HCT116 (cell line): Measurements from ENCODE around the gene MTOR. TPM values are rescaled to one million over a fixed set of nuclear protein-coding genes. Genes with fewer than 3 reads are reported as not detected.

ENCODE experiments used
- ATAC-seq: fragments of 200-7000 bp; cut with Tn5 transposase; 2 replicates; pipeline ENCODE4 v1.9.1; 2020; ENCODE audit warnings: mild to moderate bottlenecking, moderate library complexity
- BruUV-seq: library from RNA; stranded (reverse); fragments of 400-500 nt; replicated peaks from 2 replicates; lab custom pipeline; 2021; lab: Mats Ljungman, UMichigan
- CTCF ChIA-PET: fragments of 300-600 bp; sonication (Branson Sonifier 250); formaldehyde crosslinking; loops from one replicate; lab custom pipeline; 2021; ENCODE audit warnings: antibody characterized with exemption; lab: Charles Lee
- POLR2A ChIA-PET: fragments of 300-600, 350-600 bp; sonication (Branson Sonifier 250); formaldehyde crosslinking; loops from one replicate; lab custom pipeline; 2021; ENCODE audit warnings: antibody characterized with exemption; lab: Charles Lee
- RAD21 ChIA-PET, 2 experiments: fragments of 300-600 bp; sonication (Branson Sonifier 250); formaldehyde crosslinking; loops; one replicate each; lab custom pipeline; 2023; ENCODE audit warnings: low total read pairs in 2 of 2; ENCODE audit not compliant: uncharacterized antibody in 2 of 2, unreplicated experiment in 2 of 2, low non-redundant PET in 1 of 2; lab: Charles Lee
- DNase-seq: peaks from one replicate; pipeline ENCODE4 v3.0.0-alpha.2; 2010; ENCODE audit warnings: low read depth, low spot score
- H2AFZ ChIP-seq: fragments of 200-600 bp; shearing (Covaris generic), sonication (generic); 2 replicates; pipeline ENCODE4 v1.6.1; 2017; ENCODE audit warnings: low read depth, mixed run types, mixed read lengths, antibody characterized with exemption, low read length; ENCODE audit not compliant: poor library complexity, severe bottlenecking
- H3K27ac ChIP-seq: 2 replicates; pipeline ENCODE4 v1.5.1; 2012; ENCODE audit warnings: low read depth, low read length
- H3K27me3 ChIP-seq: fragments of 200-600 bp; sonication (generic); 2 replicates; pipeline ENCODE4 v1.6.1; 2016; ENCODE audit warnings: mixed run types, low read length, mixed read lengths; ENCODE audit not compliant: insufficient read depth
- H3K36me3 ChIP-seq, 2 experiments: fragments of 200-500 bp in 1 of 2; fragments of 200-600 bp in 1 of 2; sonication (Bioruptor generic) in 1 of 2; sonication (generic) in 1 of 2; 2 replicates each; pipeline versions ENCODE4 v1.5.1 to v1.6.1; 2014 to 2016; ENCODE audit warnings: low read length in 2 of 2, inconsistent platforms in 1 of 2, mixed read lengths in 1 of 2, mixed run types in 1 of 2; ENCODE audit not compliant: insufficient read depth in 2 of 2, control insufficient read depth in 1 of 2
- H3K4me1 ChIP-seq, 2 experiments: fragments of 200-600 bp in 1 of 2; sonication (generic) in 1 of 2; 2 replicates each; pipeline versions ENCODE4 v1.5.1 to v1.6.1; 2012 to 2017; ENCODE audit warnings: low read length in 2 of 2, inconsistent platforms in 1 of 2, mild to moderate bottlenecking in 1 of 2, mixed read lengths in 1 of 2, mixed run types in 1 of 2, moderate library complexity in 1 of 2; ENCODE audit not compliant: insufficient read depth in 2 of 2, control insufficient read depth in 1 of 2
- H3K4me2 ChIP-seq: fragments of 200-600 bp; sonication (generic); 2 replicates; pipeline ENCODE4 v1.6.1; 2017; ENCODE audit warnings: mixed run types, low read length, mixed read lengths
- H3K4me3 ChIP-seq, 2 experiments: fragments of 200-600 bp in 1 of 2; sonication (generic) in 1 of 2; replicated peaks in 1 of 2; 2 replicates each; pipeline ENCODE4 v1.5.1; 2011 to 2016; ENCODE audit warnings: low read length in 2 of 2, control low read depth in 1 of 2, low read depth in 1 of 2, mild to moderate bottlenecking in 1 of 2, mixed read lengths in 1 of 2, mixed run types in 1 of 2
- H3K79me2 ChIP-seq: fragments of 200-600 bp; sonication (generic); 2 replicates; pipeline ENCODE4 v1.6.1; 2017; ENCODE audit warnings: mild to moderate bottlenecking, mixed run types, low read length, moderate library complexity, mixed read lengths; ENCODE audit not compliant: insufficient read depth
- H3K9ac ChIP-seq: fragments of 200-600 bp; sonication (generic); 2 replicates; pipeline ENCODE4 v1.6.1; 2016; ENCODE audit warnings: low read length, mixed read lengths
- H3K9me2 ChIP-seq: fragments of 200-600 bp; sonication (generic), shearing (Covaris generic); 2 replicates; pipeline ENCODE4 v1.6.1; 2017; ENCODE audit warnings: mixed run types, mild to moderate bottlenecking, moderate library complexity; ENCODE audit not compliant: insufficient read depth
- H3K9me3 ChIP-seq, 2 experiments: fragments of 200-500 bp in 1 of 2; fragments of 200-600 bp in 1 of 2; sonication (Bioruptor generic) in 1 of 2; sonication (generic) in 1 of 2; 2 replicates each; pipeline ENCODE4 v1.6.1; 2014 to 2017; ENCODE audit warnings: low read length in 2 of 2, mixed read lengths in 2 of 2, inconsistent platforms in 1 of 2, low read depth in 1 of 2, mild to moderate bottlenecking in 1 of 2, mixed run types in 1 of 2, moderate library complexity in 1 of 2; ENCODE audit not compliant: control insufficient read depth in 1 of 2, insufficient read depth in 1 of 2
- H4K20me1 ChIP-seq: fragments of 200-600 bp; sonication (generic), shearing (Covaris generic); 2 replicates; pipeline ENCODE4 v1.6.1; 2017; ENCODE audit warnings: mixed run types, mild to moderate bottlenecking, moderate library complexity; ENCODE audit not compliant: insufficient read depth
- CBX3 ChIP-seq: IDR thresholded peaks from 2 replicates; pipeline ENCODE4 v1.6.1; 2012; ENCODE audit warnings: low read depth
- CEBPB ChIP-seq: IDR thresholded peaks from 2 replicates; pipeline ENCODE4 v1.6.1; 2012; ENCODE audit warnings: low read depth
- EGR1 ChIP-seq: IDR thresholded peaks from 2 replicates; pipeline ENCODE4 v1.6.1; 2012; ENCODE audit warnings: low read depth
- ELF1 ChIP-seq: IDR thresholded peaks from 2 replicates; pipeline ENCODE4 v1.6.1; 2012; ENCODE audit warnings: low read depth, borderline replicate concordance
- EZH2 ChIP-seq: fragments of 200-600 bp; sonication (generic); IDR thresholded peaks from 2 replicates; pipeline ENCODE4 v1.6.1; 2017; ENCODE audit warnings: antibody characterized with exemption, mixed run types
- EZH2phosphoT487 ChIP-seq: fragments of 200-600 bp; IDR thresholded peaks from 2 replicates; pipeline ENCODE4 v1.6.1; 2018; ENCODE audit warnings: antibody characterized with exemption, borderline replicate concordance
- JUND ChIP-seq: IDR thresholded peaks from 2 replicates; pipeline ENCODE4 v1.6.1; 2012
- MAX ChIP-seq: IDR thresholded peaks from 2 replicates; pipeline ENCODE4 v1.6.1; 2012
- POLR2A ChIP-seq: IDR thresholded peaks from 2 replicates; pipeline ENCODE4 v1.7.0; 2011; ENCODE audit warnings: borderline replicate concordance; ENCODE audit not compliant: insufficient read depth, insufficient read length; ENCODE audit errors: extremely low read depth
- SP1 ChIP-seq: IDR thresholded peaks from 2 replicates; pipeline ENCODE4 v1.6.1; 2012; ENCODE audit warnings: low read depth
- intact Hi-C: fragments of 100-400 bp; cut with micrococcal nuclease; formaldehyde crosslinking; loops from 2 replicates; pipeline ENCODE4 v1.10.0; 2022
- total RNA-seq: library from RNA; stranded (reverse); gene quantifications from one replicate; pipeline ENCODE4 v1.2.1, GENCODE V29; 2021; ENCODE audit not compliant: unreplicated experiment
- TF ChIP-seq, protein P1 (sequence below): IDR thresholded peaks from 2 replicates; pipeline ENCODE4 v1.6.1; 2012; ENCODE audit warnings: low read depth
- TF ChIP-seq, protein P2 (sequence below): IDR thresholded peaks from 2 replicates; pipeline ENCODE4 v1.6.1; 2011; ENCODE audit warnings: mild to moderate bottlenecking, low read length, moderate library complexity; ENCODE audit not compliant: insufficient replicate concordance; ENCODE audit errors: extremely low read depth
- TF ChIP-seq, protein P3 (sequence below), 3 experiments: fragments of 200-600 bp in 1 of 3; sonication (generic) in 1 of 3; IDR thresholded peaks in 2 of 3; conservative IDR thresholded peaks in 1 of 3; 2 replicates each; pipeline ENCODE4 v1.5.1; 2012 to 2017; ENCODE audit warnings: low read depth in 2 of 3, low read length in 2 of 3, antibody characterized with exemption in 1 of 3, borderline replicate concordance in 1 of 3, control low read depth in 1 of 3, mild to moderate bottlenecking in 1 of 3, mixed read lengths in 1 of 3, mixed run types in 1 of 3, moderate library complexity in 1 of 3; ENCODE audit not compliant: insufficient read depth in 1 of 3

Gene MTOR
- total RNA-seq, 1 experiment from 2014 or later, result 42.2 TPM

DNA sequence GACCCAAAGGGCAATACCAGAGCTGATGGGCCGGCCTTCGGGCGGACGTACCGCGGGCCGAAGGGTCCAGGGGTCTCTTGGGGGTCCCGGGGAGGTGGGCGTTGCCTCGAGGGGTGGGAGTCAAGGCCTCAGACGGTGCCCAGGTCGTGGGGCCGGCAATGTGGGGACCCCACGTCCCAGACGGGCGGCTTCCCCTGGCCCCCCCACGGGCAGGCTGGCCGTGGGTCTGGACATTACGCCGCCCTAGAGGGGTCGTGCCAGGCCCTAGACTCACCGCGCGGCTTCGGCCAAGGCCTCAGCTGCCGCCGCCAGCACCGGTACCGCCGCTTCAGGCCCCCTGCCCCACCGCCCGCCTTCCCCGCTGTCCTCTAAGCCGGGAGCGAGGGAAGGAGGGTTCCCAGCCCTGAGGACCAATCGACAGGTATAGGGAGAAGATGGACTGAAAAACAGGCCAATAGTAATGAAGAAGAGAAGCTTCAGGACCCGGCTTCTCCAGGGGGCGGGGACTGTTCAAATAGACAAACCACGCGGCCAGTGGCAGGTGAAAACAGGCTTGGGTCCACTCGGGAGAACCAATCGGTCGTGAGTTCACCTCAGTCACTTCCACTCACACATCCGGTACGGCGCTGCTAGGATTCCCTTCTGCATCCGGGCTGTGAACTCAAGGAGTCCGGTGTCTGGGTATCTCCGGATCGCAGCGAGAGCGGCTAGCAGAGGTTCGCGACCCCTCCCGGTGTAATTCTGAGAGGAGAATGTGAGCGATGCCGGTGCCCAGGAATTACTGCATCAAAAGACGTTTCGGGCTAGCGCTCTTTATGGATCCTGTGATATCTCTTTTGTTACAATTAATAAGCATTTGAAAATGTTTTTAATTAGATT, at the start of gene MTOR (continued):
- TF ChIP-seq, protein P1, sequence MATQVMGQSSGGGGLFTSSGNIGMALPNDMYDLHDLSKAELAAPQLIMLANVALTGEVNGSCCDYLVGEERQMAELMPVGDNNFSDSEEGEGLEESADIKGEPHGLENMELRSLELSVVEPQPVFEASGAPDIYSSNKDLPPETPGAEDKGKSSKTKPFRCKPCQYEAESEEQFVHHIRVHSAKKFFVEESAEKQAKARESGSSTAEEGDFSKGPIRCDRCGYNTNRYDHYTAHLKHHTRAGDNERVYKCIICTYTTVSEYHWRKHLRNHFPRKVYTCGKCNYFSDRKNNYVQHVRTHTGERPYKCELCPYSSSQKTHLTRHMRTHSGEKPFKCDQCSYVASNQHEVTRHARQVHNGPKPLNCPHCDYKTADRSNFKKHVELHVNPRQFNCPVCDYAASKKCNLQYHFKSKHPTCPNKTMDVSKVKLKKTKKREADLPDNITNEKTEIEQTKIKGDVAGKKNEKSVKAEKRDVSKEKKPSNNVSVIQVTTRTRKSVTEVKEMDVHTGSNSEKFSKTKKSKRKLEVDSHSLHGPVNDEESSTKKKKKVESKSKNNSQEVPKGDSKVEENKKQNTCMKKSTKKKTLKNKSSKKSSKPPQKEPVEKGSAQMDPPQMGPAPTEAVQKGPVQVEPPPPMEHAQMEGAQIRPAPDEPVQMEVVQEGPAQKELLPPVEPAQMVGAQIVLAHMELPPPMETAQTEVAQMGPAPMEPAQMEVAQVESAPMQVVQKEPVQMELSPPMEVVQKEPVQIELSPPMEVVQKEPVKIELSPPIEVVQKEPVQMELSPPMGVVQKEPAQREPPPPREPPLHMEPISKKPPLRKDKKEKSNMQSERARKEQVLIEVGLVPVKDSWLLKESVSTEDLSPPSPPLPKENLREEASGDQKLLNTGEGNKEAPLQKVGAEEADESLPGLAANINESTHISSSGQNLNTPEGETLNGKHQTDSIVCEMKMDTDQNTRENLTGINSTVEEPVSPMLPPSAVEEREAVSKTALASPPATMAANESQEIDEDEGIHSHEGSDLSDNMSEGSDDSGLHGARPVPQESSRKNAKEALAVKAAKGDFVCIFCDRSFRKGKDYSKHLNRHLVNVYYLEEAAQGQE, result no peak
- no peak for TF ChIP-seq EZH2
- no peak for TF ChIP-seq JUND
- TF ChIP-seq CBX3, result no peak; the same call in 1 of the 2 replicates
- TF ChIP-seq SP1, result peak; percentile 99

- ATAC-seq (no peak), DNase-seq (no peak)
- Histone ChIP-seq H3K9me2 (no peaks in the 10 kb centered on the region), H4K20me1 (no peaks in the 10 kb centered on the region), H3K27ac (no peak overlapping the region), H3K4me1 (no peaks in the 10 kb centered on the region), H3K4me2 (no peak overlapping the region), H3K27me3 (no peaks in the 10 kb centered on the region), H3K79me2 (no peaks in the 10 kb centered on the region), H3K9ac (no peak overlapping the region), H3K36me3 (no peaks in the 10 kb centered on the region), H2AFZ (no peak overlapping the region), H3K9me3 (no peaks in the 10 kb centered on the region), H3K4me3 (no peak overlapping the region)
- RAD21 ChIA-PET, result no interaction called here
- intact Hi-C loops, result no loop called here
- BruUV-seq, result no TSS peak
- POLR2A ChIA-PET, result no interaction called here
- CTCF ChIA-PET, result no interaction called here
- TF ChIP-seq EZH2, result no peak
- no peak for TF ChIP-seq JUND
- no peak for TF ChIP-seq EGR1
- TF ChIP-seq MAX, result no peak
- no peak for TF ChIP-seq CEBPB
- no peak for TF ChIP-seq EZH2phosphoT487
- TF ChIP-seq CBX3, result no peak
- TF ChIP-seq POLR2A, result no peak
- TF ChIP-seq ELF1, result no peak
- TF ChIP-seq, protein P2, sequence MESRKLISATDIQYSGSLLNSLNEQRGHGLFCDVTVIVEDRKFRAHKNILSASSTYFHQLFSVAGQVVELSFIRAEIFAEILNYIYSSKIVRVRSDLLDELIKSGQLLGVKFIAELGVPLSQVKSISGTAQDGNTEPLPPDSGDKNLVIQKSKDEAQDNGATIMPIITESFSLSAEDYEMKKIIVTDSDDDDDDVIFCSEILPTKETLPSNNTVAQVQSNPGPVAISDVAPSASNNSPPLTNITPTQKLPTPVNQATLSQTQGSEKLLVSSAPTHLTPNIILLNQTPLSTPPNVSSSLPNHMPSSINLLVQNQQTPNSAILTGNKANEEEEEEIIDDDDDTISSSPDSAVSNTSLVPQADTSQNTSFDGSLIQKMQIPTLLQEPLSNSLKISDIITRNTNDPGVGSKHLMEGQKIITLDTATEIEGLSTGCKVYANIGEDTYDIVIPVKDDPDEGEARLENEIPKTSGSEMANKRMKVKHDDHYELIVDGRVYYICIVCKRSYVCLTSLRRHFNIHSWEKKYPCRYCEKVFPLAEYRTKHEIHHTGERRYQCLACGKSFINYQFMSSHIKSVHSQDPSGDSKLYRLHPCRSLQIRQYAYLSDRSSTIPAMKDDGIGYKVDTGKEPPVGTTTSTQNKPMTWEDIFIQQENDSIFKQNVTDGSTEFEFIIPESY, result no peak
- TF ChIP-seq, protein P3, sequence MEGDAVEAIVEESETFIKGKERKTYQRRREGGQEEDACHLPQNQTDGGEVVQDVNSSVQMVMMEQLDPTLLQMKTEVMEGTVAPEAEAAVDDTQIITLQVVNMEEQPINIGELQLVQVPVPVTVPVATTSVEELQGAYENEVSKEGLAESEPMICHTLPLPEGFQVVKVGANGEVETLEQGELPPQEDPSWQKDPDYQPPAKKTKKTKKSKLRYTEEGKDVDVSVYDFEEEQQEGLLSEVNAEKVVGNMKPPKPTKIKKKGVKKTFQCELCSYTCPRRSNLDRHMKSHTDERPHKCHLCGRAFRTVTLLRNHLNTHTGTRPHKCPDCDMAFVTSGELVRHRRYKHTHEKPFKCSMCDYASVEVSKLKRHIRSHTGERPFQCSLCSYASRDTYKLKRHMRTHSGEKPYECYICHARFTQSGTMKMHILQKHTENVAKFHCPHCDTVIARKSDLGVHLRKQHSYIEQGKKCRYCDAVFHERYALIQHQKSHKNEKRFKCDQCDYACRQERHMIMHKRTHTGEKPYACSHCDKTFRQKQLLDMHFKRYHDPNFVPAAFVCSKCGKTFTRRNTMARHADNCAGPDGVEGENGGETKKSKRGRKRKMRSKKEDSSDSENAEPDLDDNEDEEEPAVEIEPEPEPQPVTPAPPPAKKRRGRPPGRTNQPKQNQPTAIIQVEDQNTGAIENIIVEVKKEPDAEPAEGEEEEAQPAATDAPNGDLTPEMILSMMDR (IDR thresholded peaks at IDR 0.05 in 2 of 3, conservative IDR thresholded peaks at IDR 0.05 in 1 of 3; ENCODE audit: borderline replicate concordance in 1 of 3, insufficient read depth in 1 of 3, low read depth in 2 of 3, low read length in 2 of 3), result no peak
Observed at GRCh38 chr1:11309385-11309784, 47.0 kb upstream of the MTOR start.
